ENCODE measurements around the gene MRPS31. TPM values are rescaled to one million over a fixed set of nuclear protein-coding genes. Genes with fewer than 3 reads are reported as not detected.

The MRPS31 gene
- total and polyA plus RNA-seq, 8 donors, result 6.2 to 22.8 (median 8.8) TPM

GRCh38 chr13:40776681-40777165 is 5.7 kb upstream of the MRPS31 start:
- Histone ChIP-seq H3K4me3 (no peak overlapping the region), H3K27me3 (no peaks in the 10 kb centered on the region), H3K4me1 (no peaks in the 10 kb centered on the region), H3K9me3 (no peaks in the 10 kb centered on the region), H3K36me3 (no peaks in the 10 kb centered on the region), H3K27ac (peak overlapping the region in 1 of 4 donors; percentile 22)
- ATAC-seq (peak in 3 of 4 donors; percentile 4 to 46 (median 26)), DNase-seq (no peak), FAIRE-seq (no peak)
- WGBS, 2 donors, result 36 to 47% methylated on average over 7 of the region's 7 CpGs
- no peak for TF ChIP-seq CTCF (IDR thresholded peaks at IDR 0.05)
- intact Hi-C loops (cut with DNase I), result no loop called here

- no peak for FAIRE-seq
- 70 to 82% methylated on average over 7 of the region's 7 CpGs for WGBS, 2 donors
- no peak for TF ChIP-seq CTCF (IDR thresholded peaks at IDR 0.05)
- no peak overlapping the region for H3K27ac ChIP-seq
- H3K4me1 ChIP-seq, result no peaks in the 10 kb centered on the region
- no peak for ATAC-seq
- H3K27me3 ChIP-seq, result no peaks in the 10 kb centered on the region
- DNase-seq, result no peak
- intact Hi-C loops (cut with DNase I), result no loop called here
- no peak overlapping the region for H3K4me3 ChIP-seq
- no peaks in the 10 kb centered on the region for H3K9me3 ChIP-seq
- no peaks in the 10 kb centered on the region for H3K36me3 ChIP-seq
Measured at GRCh38 chr13:40776232-40776631, 5.2 kb upstream of the MRPS31 start.

- no peak for TF ChIP-seq CTCF (IDR thresholded peaks at IDR 0.05)
- no peaks in the 10 kb centered on the region for H3K9me3 ChIP-seq
- intact Hi-C loops (cut with DNase I), result no loop called here
- no peak overlapping the region for H3K27ac ChIP-seq
- FAIRE-seq (no peak), ATAC-seq (no peak), DNase-seq (no peak)
- no peak overlapping the region for H3K4me3 ChIP-seq
- H3K27me3 ChIP-seq, result no peaks in the 10 kb centered on the region
- H3K36me3 ChIP-seq, result no peaks in the 10 kb centered on the region
- H3K4me1 ChIP-seq, result peaks cover 5 to 7% (median 5%) of the 10 kb centered on the region in 3 donors
- WGBS, 2 donors, result 61 to 66% methylated on average over 6 of the region's 6 CpGs
Measured at GRCh38 chr13:40774672-40775071, 3.7 kb upstream of the MRPS31 start.

- no peak for DNase-seq
- 82% methylated on average over 6 of the region's 6 CpGs for WGBS, 2 donors
- no peak overlapping the region for H3K27ac ChIP-seq
- H3K9me3 ChIP-seq, result no peaks in the 10 kb centered on the region
- intact Hi-C loops (cut with DNase I), result no loop called here
- H3K4me1 ChIP-seq, result peaks cover 7 to 8% (median 8%) of the 10 kb centered on the region in 3 donors
- no peak for FAIRE-seq
- no peak overlapping the region for H3K4me3 ChIP-seq
- no peak for ATAC-seq
- H3K36me3 ChIP-seq, result no peaks in the 10 kb centered on the region
- no peaks in the 10 kb centered on the region for H3K27me3 ChIP-seq
- no peak for TF ChIP-seq CTCF (IDR thresholded peaks at IDR 0.05)
Measured at GRCh38 chr13:40772765-40773473, 1.9 kb upstream of the MRPS31 start.

GRCh38 chr13:40770609-40770933 is 419 bp downstream of the MRPS31 start:
- no peaks in the 10 kb centered on the region for H3K36me3 ChIP-seq
- H3K4me3 ChIP-seq, result peak overlapping the region; percentile 46 to 77 (median 71)
- no peaks in the 10 kb centered on the region for H3K9me3 ChIP-seq
- 0% methylated on average over 9 of the region's 9 CpGs for WGBS, 2 donors
- ATAC-seq (peak in 1 of 4 donors; percentile 27), DNase-seq (no peak), FAIRE-seq (no peak)
- intact Hi-C loops (cut with DNase I), result no loop called here
- no peak for TF ChIP-seq CTCF (IDR thresholded peaks at IDR 0.05)
- H3K4me1 ChIP-seq, result peaks cover 7 to 13% (median 8%) of the 10 kb centered on the region in 3 donors
- no peaks in the 10 kb centered on the region for H3K27me3 ChIP-seq
- H3K27ac ChIP-seq, result peak overlapping the region; percentile 47 to 85 (median 60)

All from pancreas (tissue), 10 donors.